ENCODE results near the gene ABCA5.
"Not testable (repeated sequence)": the region's sequence is repeated elsewhere in the genome, so short reads cannot be mapped to it uniquely, and the experiment has no call there.

Gene ABCA5

GRCh38 chr17:69196105-69196653 is 130.8 kb downstream of the ABCA5 start:
- DNase-seq, result not testable (repeated sequence)
